HG03439 (cell line): ENCODE measurements around the gene OXCT1.
"Not testable (repeated sequence)": the region's sequence is repeated elsewhere in the genome, so short reads cannot be mapped to it uniquely, and the experiment has no call there.

Experiments
- ATAC-seq: cut with Tn5 transposase; IDR thresholded peaks from one replicate; pipeline ENCODE4 v1.9.1; 2021; ENCODE audit warnings: mild to moderate bottlenecking, moderate library complexity; ENCODE audit not compliant: unreplicated experiment

OXCT1 gene

GRCh38 chr5:41831155-41831554, 39.1 kb downstream of the OXCT1 start:
- no peak for ATAC-seq

GRCh38 chr5:41827792-41828191, 42.4 kb downstream of the OXCT1 start:
- no peak for ATAC-seq

GRCh38 chr5:41822036-41822435, 48.2 kb downstream of the OXCT1 start:
- ATAC-seq = no peak

- ATAC-seq = no peak
Observed at GRCh38 chr5:41821051-41821450, 49.2 kb downstream of the OXCT1 start.

GRCh38 chr5:41820150-41820549, 50.1 kb downstream of the OXCT1 start:
- no peak for ATAC-seq

- ATAC-seq = no peak
Observed at GRCh38 chr5:41817625-41818301, 52.5 kb downstream of the OXCT1 start.

- ATAC-seq = no peak
Observed at GRCh38 chr5:41815663-41816229, 54.5 kb downstream of the OXCT1 start.

- no peak for ATAC-seq
Observed at GRCh38 chr5:41815261-41815660, 55.0 kb downstream of the OXCT1 start.

- not testable (repeated sequence) for ATAC-seq
Observed at GRCh38 chr5:41814306-41814705, 55.9 kb downstream of the OXCT1 start.

- ATAC-seq = no peak
Observed at GRCh38 chr5:41812156-41812555, 58.1 kb downstream of the OXCT1 start.

- ATAC-seq = peak; percentile 59
Observed at GRCh38 chr5:41809128-41809527, 61.1 kb downstream of the OXCT1 start.

- ATAC-seq = no peak
Observed at GRCh38 chr5:41808294-41808693, 61.9 kb downstream of the OXCT1 start.

- no peak for ATAC-seq
Observed at GRCh38 chr5:41797662-41798061, 72.6 kb downstream of the OXCT1 start.

GRCh38 chr5:41796061-41796460, 74.2 kb downstream of the OXCT1 start:
- ATAC-seq = no peak

- ATAC-seq = no peak
Observed at GRCh38 chr5:41795125-41795524, 75.1 kb downstream of the OXCT1 start.

GRCh38 chr5:41794471-41794870, 75.8 kb downstream of the OXCT1 start:
- ATAC-seq = no peak

- ATAC-seq = no peak
Observed at GRCh38 chr5:41793141-41793770, 77.0 kb downstream of the OXCT1 start.

- no peak for ATAC-seq
Observed at GRCh38 chr5:41790038-41790776, 80.0 kb downstream of the OXCT1 start.

- ATAC-seq = no peak
Observed at GRCh38 chr5:41789434-41789833, 80.8 kb downstream of the OXCT1 start.

- ATAC-seq = no peak
Observed at GRCh38 chr5:41788941-41789368, 81.3 kb downstream of the OXCT1 start.

- no peak for ATAC-seq
Observed at GRCh38 chr5:41787265-41787664, 83.0 kb downstream of the OXCT1 start.

GRCh38 chr5:41785061-41785460, 85.2 kb downstream of the OXCT1 start:
- no peak for ATAC-seq
